HAP-1 (cell line): ENCODE data around the gene OTOG.
A peak's percentile ranks its signal among the peaks of the same experiment; 100 is the strongest.

Experiments
- DNase-seq, 2 experiments: peaks; one replicate each; pipeline ENCODE4 v3.0.0-alpha.2; 2016 to 2020; ENCODE audit warnings: low spot score in 2 of 2
- H3K27me3 ChIP-seq: fragments of 250-450 bp; sonication (Bioruptor Pico); 2 replicates; pipeline ENCODE4 v1.5.1; 2020; ENCODE audit warnings: low read depth, mild to moderate bottlenecking, moderate library complexity
- H3K36me3 ChIP-seq: fragments of 250-450 bp; sonication (Bioruptor Pico); replicated peaks from 2 replicates; pipeline ENCODE4 v1.5.1; 2020; ENCODE audit warnings: mild to moderate bottlenecking
- H3K4me1 ChIP-seq: fragments of 250-450 bp; sonication (Bioruptor Pico); 2 replicates; pipeline ENCODE4 v1.5.1; 2020; ENCODE audit warnings: mild to moderate bottlenecking
- H3K4me3 ChIP-seq: fragments of 250-450 bp; sonication (Bioruptor Pico); 2 replicates; pipeline ENCODE4 v1.5.1; 2020; ENCODE audit warnings: mild to moderate bottlenecking, moderate library complexity
- H3K9me3 ChIP-seq: fragments of 250-450 bp; sonication (Bioruptor Pico); 2 replicates; pipeline ENCODE4 v1.5.1; 2020; ENCODE audit warnings: mild to moderate bottlenecking, moderate library complexity
- in situ Hi-C: fragments of 300-500 bp; cut with MboI; formaldehyde crosslinking; loops from 3 replicates; pipeline ENCODE4 v1.14.3; 2020; ENCODE audit warnings: low sequenced_read_pairs, inconsistent platforms, mixed read lengths

The OTOG gene

GRCh38 chr11:17564687-17565042, 17.6 kb downstream of the OTOG start:
- Histone ChIP-seq H3K4me1 (no peaks in the 10 kb centered on the region), H3K27me3 (no peaks in the 10 kb centered on the region), H3K9me3 (no peaks in the 10 kb centered on the region), H3K36me3 (no peaks in the 10 kb centered on the region), H3K4me3 (no peak overlapping the region)
- peak in 1 of 2 experiments; percentile 28 for DNase-seq
- in situ Hi-C loops: no loop called here

GRCh38 chr11:17568944-17569343, 21.9 kb downstream of the OTOG start:
- peaks cover 11% of the 10 kb centered on the region for H3K27me3 ChIP-seq
- no peak for DNase-seq
- no peaks in the 10 kb centered on the region for H3K4me1 ChIP-seq
- no peaks in the 10 kb centered on the region for H3K36me3 ChIP-seq
- in situ Hi-C loops: no loop called here
- H3K4me3 ChIP-seq: no peak overlapping the region
- H3K9me3 ChIP-seq: no peaks in the 10 kb centered on the region

GRCh38 chr11:17570034-17570433, 23.0 kb downstream of the OTOG start:
- Histone ChIP-seq H3K36me3 (no peaks in the 10 kb centered on the region), H3K4me3 (no peak overlapping the region), H3K4me1 (no peaks in the 10 kb centered on the region), H3K27me3 (peaks cover 11% of the 10 kb centered on the region), H3K9me3 (no peaks in the 10 kb centered on the region)
- DNase-seq: no peak
- in situ Hi-C loops: no loop called here

- H3K27me3 ChIP-seq: peaks cover 11% of the 10 kb centered on the region
- no peaks in the 10 kb centered on the region for H3K9me3 ChIP-seq
- in situ Hi-C loops: no loop called here
- H3K36me3 ChIP-seq: no peaks in the 10 kb centered on the region
- H3K4me3 ChIP-seq: no peak overlapping the region
- DNase-seq: no peak
- H3K4me1 ChIP-seq: no peaks in the 10 kb centered on the region
These were observed 24.6 kb downstream of the OTOG start for GRCh38 chr11:17571431-17572358.

- H3K36me3 ChIP-seq: no peaks in the 10 kb centered on the region
- H3K9me3 ChIP-seq: no peaks in the 10 kb centered on the region
- H3K4me3 ChIP-seq: no peak overlapping the region
- no peak for DNase-seq
- H3K4me1 ChIP-seq: no peaks in the 10 kb centered on the region
- H3K27me3 ChIP-seq: peaks cover 11% of the 10 kb centered on the region
- in situ Hi-C loops: no loop called here
These were observed 25.3 kb downstream of the OTOG start for GRCh38 chr11:17572359-17572690.

- in situ Hi-C loops: no loop called here
These were observed 25.9 kb downstream of the OTOG start for GRCh38 chr11:17572791-17573460.

GRCh38 chr11:17573526-17573925, 26.5 kb downstream of the OTOG start:
- Histone ChIP-seq H3K4me3 (no peak overlapping the region), H3K4me1 (no peaks in the 10 kb centered on the region), H3K9me3 (no peaks in the 10 kb centered on the region), H3K27me3 (peaks cover 11% of the 10 kb centered on the region), H3K36me3 (no peaks in the 10 kb centered on the region)
- DNase-seq: no peak
- in situ Hi-C loops: no loop called here

More at GRCh38 chr11:17572791-17573460, 25.9 kb downstream of the OTOG start:
- no peak for DNase-seq
- Histone ChIP-seq H3K4me1 (no peaks in the 10 kb centered on the region), H3K4me3 (no peak overlapping the region), H3K9me3 (no peaks in the 10 kb centered on the region), H3K36me3 (no peaks in the 10 kb centered on the region), H3K27me3 (peaks cover 11% of the 10 kb centered on the region)

GRCh38 chr11:17574141-17575091, 27.4 kb downstream of the OTOG start:
- Histone ChIP-seq H3K4me1 (no peaks in the 10 kb centered on the region), H3K4me3 (no peak overlapping the region), H3K9me3 (no peaks in the 10 kb centered on the region), H3K27me3 (peaks cover 11% of the 10 kb centered on the region), H3K36me3 (no peaks in the 10 kb centered on the region)
- DNase-seq: no peak
- in situ Hi-C loops: no loop called here

- Histone ChIP-seq H3K27me3 (peaks cover 7% of the 10 kb centered on the region), H3K9me3 (no peaks in the 10 kb centered on the region), H3K4me1 (no peaks in the 10 kb centered on the region), H3K4me3 (no peak overlapping the region), H3K36me3 (no peaks in the 10 kb centered on the region)
- in situ Hi-C loops: no loop called here
- no peak for DNase-seq
These were observed 28.7 kb downstream of the OTOG start for GRCh38 chr11:17575431-17576425.

- no peak overlapping the region for H3K4me3 ChIP-seq
- in situ Hi-C loops: no loop called here
- no peaks in the 10 kb centered on the region for H3K9me3 ChIP-seq
These were observed 31.2 kb downstream of the OTOG start for GRCh38 chr11:17578296-17578695.

GRCh38 chr11:17578958-17579357, 31.9 kb downstream of the OTOG start:
- in situ Hi-C loops: no loop called here
- Histone ChIP-seq H3K27me3 (peaks cover 6% of the 10 kb centered on the region; the same call in 1 of the 2 replicates), H3K9me3 (no peaks in the 10 kb centered on the region), H3K4me3 (no peak overlapping the region), H3K36me3 (no peaks in the 10 kb centered on the region), H3K4me1 (no peaks in the 10 kb centered on the region)
- DNase-seq: no peak

More at GRCh38 chr11:17578296-17578695, 31.2 kb downstream of the OTOG start:
- H3K4me1 ChIP-seq: no peaks in the 10 kb centered on the region
- peak in 1 of 2 experiments; percentile 3 for DNase-seq
- no peaks in the 10 kb centered on the region for H3K36me3 ChIP-seq
- H3K27me3 ChIP-seq: peaks cover 6% of the 10 kb centered on the region; the same call in 1 of the 2 replicates

GRCh38 chr11:17579451-17579850, 32.4 kb downstream of the OTOG start:
- H3K4me3 ChIP-seq: no peak overlapping the region
- H3K36me3 ChIP-seq: no peaks in the 10 kb centered on the region
- in situ Hi-C loops: no loop called here
- no peaks in the 10 kb centered on the region for H3K4me1 ChIP-seq
- H3K27me3 ChIP-seq: peaks cover 6% of the 10 kb centered on the region; the same call in 1 of the 2 replicates
- peak in 1 of 2 experiments; percentile 6 for DNase-seq
- no peaks in the 10 kb centered on the region for H3K9me3 ChIP-seq
